ENCODE measurements around the gene ZFAND4.
"Not testable (repeated sequence)": the region's sequence is repeated elsewhere in the genome, so short reads cannot be mapped to it uniquely, and the experiment has no call there.

ZFAND4 gene

GRCh38 chr10:45594276-45595157 is 78.1 kb downstream of the ZFAND4 start:
- peak; percentile 92 for DNase-seq
- in situ Hi-C loops (cut with MboI; ENCODE audit: low pct_unique_long_range_greater_than_20kb, low sequenced_read_pairs): no loop called here

DNA sequence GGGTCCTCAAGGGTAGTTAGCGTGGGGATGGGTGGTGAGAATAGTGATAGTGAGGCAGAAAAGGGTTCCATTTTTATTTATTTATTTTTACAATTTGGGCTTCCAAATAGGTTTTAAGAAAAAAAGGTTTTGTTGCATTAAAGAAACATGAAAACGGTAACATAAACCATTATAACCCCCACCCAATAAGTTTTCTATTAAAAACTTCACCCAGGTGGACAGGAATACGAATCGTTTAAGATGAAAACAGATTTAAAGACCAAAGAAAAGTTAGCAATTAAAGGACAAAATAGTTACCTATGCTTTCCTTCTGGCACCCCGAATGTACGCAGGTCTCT is 78.7 kb downstream of the ZFAND4 start:
- DNase-seq: no peak
- in situ Hi-C loops (cut with MboI; ENCODE audit: low pct_unique_long_range_greater_than_20kb, low sequenced_read_pairs): no loop called here

DNA sequence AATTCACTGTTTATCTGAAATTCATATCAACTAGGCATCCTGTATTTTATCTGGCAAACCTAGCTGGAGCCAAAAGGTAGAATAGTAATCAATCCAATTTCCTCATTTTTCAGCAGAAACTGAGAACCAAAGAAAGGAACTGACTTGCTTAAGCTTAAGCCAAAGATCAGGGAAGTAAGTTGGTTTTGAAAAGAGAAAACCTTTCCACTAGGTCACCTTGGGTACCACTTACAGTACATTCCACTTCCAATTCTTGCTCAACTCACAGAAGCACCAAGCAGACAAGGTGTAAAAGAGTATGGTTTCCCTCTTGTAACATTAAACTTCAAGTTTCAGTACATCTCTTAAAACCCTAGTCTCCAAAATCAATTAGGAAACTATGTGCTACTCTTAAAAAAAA is 79.6 kb downstream of the ZFAND4 start:
- peak; percentile 48 for DNase-seq
- in situ Hi-C loops (cut with MboI; ENCODE audit: low pct_unique_long_range_greater_than_20kb, low sequenced_read_pairs): no loop called here

- in situ Hi-C loops (cut with MboI; ENCODE audit: low pct_unique_long_range_greater_than_20kb, low sequenced_read_pairs): no loop called here
- no peak for DNase-seq
Observed at GRCh38 chr10:45592432-45592831, 80.1 kb downstream of the ZFAND4 start.

DNA sequence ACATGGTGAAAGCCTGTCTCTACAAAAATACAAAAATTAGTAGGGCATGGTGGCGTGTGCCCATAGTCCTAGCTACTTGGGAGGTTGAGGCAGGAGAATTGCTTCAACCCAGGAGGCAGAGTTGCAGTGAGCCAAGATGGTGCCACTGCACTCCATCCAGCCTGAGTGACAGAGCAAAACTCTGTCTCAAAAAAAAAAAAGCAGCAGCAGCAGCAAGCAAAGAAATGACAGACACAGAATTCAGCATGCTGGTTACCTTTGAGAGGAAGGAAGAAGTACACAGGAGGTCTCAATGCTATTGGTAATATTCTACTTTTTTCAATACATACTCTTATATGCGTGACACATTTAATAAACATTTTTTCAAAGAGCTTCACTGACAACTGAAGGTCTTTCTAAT is 81.3 kb downstream of the ZFAND4 start:
- no peak for DNase-seq
- in situ Hi-C loops (cut with MboI; ENCODE audit: low pct_unique_long_range_greater_than_20kb, low sequenced_read_pairs): no loop called here

DNA sequence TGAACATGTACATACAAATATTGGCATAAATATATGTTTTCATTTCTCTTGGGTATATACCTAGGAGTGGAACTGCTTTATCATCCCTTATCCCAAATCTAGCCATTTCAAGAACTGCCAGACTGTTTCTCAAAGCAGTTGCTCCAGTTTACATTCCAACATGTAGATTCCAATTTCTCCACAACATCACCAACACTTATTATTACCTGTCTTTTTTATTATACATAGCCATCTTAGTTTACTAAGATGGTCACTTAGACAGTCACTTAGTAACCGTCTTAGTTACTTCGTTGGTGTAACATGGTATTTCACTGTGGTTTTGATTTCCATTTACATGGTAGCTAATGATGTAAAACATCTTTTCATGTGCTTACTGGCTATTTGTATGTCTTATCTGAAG is 82.7 kb downstream of the ZFAND4 start:
- in situ Hi-C loops (cut with MboI; ENCODE audit: low pct_unique_long_range_greater_than_20kb, low sequenced_read_pairs): no loop called here
- DNase-seq: no peak

- in situ Hi-C loops (cut with MboI; ENCODE audit: low pct_unique_long_range_greater_than_20kb, low sequenced_read_pairs): no loop called here
- no peak for DNase-seq
Observed at GRCh38 chr10:45589009-45589408, 83.6 kb downstream of the ZFAND4 start.

- DNase-seq: no peak
- in situ Hi-C loops (cut with MboI; ENCODE audit: low pct_unique_long_range_greater_than_20kb, low sequenced_read_pairs): no loop called here
Observed at GRCh38 chr10:45586028-45586824, 86.3 kb downstream of the ZFAND4 start.

- DNase-seq: no peak
- in situ Hi-C loops (cut with MboI; ENCODE audit: low pct_unique_long_range_greater_than_20kb, low sequenced_read_pairs): no loop called here
Observed at GRCh38 chr10:45585131-45585530, 87.4 kb downstream of the ZFAND4 start.

DNA sequence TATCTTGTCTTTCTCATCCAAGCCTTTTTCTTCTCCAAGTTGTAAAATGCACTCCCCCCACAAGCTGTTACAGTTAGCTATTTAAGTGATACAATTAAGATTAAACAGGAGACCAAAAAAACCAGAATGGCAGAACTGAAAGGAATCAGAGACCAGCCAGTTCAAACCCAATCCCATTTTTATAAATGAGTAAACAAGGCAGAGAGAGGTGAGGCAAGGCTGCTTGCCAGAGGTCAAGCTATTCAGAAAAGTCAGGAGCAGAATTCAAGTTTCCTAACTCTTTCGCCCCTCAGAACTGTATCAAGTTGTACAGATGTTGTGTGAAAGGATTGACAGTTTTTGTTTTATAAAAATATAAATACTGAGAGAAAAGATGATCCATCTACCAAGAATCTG is 90.2 kb downstream of the ZFAND4 start:
- in situ Hi-C loops (cut with MboI; ENCODE audit: low pct_unique_long_range_greater_than_20kb, low sequenced_read_pairs): no loop called here

DNA sequence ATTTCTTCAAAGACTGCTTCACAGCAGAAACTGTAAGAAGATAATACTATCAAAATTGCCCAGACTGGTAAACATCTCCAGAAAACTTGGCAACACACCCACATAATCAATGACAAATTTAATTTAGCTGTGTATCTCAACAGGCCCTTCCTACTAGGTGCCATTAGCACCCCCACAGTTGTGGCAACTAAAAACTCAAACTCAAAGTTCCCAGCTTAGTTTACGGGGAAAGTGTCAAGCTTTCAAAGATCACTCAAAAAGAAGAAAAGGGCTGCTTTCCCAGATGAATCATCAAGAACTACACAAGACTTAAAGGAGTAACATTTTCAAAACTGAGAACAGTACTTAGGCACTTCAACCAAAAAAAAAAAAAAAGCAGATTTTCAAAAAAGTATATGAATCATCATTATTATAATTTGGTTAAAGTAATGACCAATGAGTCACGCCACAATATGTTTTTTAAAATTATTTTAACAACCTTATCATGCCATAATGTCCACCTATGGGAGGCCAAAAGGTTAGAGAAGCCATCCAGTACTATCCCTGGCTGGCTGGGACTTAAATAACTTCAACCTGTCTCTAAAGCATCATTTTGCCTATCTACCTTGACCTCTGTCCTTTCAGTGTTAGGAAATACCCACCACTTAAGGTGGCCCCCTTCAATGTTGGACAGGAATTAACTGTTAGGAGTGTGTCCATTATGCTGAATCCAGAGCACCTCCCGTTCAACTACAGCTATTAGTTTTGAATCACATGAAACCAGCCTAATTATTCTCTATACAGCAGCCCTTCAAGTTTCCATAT is 90.8 kb downstream of the ZFAND4 start:
- DNase-seq: no peak
- in situ Hi-C loops (cut with MboI; ENCODE audit: low pct_unique_long_range_greater_than_20kb, low sequenced_read_pairs): no loop called here

More for the DNA sequence above, 90.2 kb downstream of the ZFAND4 start:
- DNase-seq: no peak

DNA sequence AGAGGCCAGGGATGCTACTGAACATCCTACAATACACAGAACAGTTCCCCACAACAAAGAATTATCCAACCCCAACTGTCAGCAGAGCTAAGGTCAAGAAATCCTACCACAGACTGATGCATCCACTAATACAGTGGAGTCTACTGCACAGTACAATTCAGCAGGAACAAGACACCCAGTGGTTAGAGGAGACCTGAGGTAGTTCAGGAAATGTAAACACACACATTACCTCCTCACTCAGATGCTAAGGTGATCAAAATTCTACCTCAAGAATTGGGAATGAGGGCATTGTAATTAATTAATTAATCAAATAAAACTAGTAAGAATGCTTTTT is 91.4 kb downstream of the ZFAND4 start:
- in situ Hi-C loops (cut with MboI; ENCODE audit: low pct_unique_long_range_greater_than_20kb, low sequenced_read_pairs): no loop called here
- DNase-seq: no peak

DNA sequence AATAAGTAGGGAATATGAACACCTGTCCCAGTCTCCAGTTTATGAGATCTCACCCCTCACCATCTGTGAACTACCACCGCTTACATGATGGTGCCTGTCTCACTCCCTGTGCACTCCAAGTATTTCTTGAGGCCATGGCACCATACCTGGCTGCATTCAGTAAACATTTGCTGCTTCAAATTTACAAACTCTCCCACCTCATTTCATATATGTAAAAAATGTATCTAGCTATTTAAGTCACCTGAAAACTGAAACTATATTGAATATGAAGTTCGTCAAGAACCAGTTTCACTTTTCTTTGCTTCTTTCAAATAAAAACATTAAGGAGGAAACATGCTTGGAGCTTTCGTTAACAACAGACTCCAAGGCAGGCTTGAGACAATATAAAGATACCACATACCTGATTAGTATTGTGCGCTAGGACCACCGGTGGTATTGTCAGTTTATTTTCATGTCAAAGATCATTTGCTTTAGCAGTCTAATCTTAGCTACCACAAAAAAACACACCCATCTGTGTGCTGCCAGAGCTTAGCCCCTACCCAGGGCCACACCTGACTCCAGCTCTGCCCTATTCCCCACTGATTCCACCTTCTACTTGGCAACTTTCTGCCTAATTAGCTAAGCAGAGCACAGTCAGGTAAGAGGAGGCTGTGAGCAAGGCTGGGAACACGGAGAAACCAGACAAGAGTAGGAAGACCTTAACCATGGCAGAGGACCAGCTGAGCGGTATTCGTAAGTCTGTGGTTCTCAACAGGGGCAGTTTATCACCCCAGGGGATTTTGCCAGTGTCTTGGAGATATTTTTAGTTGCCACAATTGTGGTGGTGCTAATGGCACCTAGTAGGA is 92.0 kb downstream of the ZFAND4 start:
- DNase-seq: no peak

DNA sequence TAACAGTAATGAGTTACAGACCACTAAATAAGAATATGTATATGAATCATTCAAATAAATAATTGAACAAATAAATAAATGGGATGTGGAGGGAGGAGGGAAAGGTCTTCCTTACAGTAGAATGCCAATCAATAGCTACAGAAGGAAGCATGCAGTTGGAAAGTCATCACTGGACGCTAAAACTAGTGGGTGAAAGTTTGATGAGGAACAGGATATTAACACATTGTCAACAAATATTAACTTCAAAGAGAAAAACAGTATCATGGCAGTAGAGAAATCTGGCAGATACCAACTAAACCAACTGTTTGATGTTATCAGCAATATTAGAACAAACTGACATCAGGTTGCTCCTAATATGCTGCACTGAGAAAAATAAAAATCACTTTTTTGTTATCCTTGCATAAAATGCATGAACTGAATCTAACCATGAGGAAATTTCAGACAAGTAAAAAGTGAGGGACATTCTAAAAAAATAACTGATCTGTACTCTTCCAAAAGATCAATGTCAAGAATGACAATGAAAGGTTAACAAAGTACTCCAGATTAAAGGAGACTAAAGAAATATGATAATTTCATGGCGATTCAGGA is 94.1 kb downstream of the ZFAND4 start:
- DNase-seq: no peak
- in situ Hi-C loops (cut with MboI; ENCODE audit: low pct_unique_long_range_greater_than_20kb, low sequenced_read_pairs): no loop called here

More for the DNA sequence above, 92.0 kb downstream of the ZFAND4 start:
- in situ Hi-C loops (cut with MboI; ENCODE audit: low pct_unique_long_range_greater_than_20kb, low sequenced_read_pairs): no loop called here

- DNase-seq: no peak
- in situ Hi-C loops (cut with MboI; ENCODE audit: low pct_unique_long_range_greater_than_20kb, low sequenced_read_pairs): no loop called here
Observed at GRCh38 chr10:45575966-45576597, 96.5 kb downstream of the ZFAND4 start.

GRCh38 chr10:45575032-45575761 is 97.4 kb downstream of the ZFAND4 start:
- DNase-seq; in situ Hi-C loops (cut with MboI; ENCODE audit: low pct_unique_long_range_greater_than_20kb, low sequenced_read_pairs): not testable (repeated sequence)

DNA sequence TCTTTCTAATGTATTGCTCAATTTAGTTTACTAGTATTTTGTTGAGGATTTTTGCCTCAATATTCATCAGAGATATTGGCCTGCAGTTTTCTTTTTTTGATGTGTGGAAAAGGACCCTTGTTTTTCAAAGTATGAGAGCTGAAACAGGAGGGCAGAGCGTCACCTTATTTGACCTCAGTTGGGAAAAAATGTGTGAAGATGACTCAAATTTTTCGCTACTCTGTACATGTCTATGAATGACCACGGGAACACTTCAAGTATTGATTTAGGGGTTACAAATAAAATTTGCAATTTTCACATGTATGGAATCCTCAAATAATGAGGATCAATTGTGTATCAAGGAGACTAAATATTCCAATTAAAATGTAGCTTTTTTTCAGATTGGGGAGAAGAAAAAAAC is 103.1 kb downstream of the ZFAND4 start:
- in situ Hi-C loops (cut with MboI; ENCODE audit: low pct_unique_long_range_greater_than_20kb, low sequenced_read_pairs): no loop called here
- no peak for DNase-seq

GRCh38 chr10:45566415-45566814 is 106.2 kb downstream of the ZFAND4 start:
- DNase-seq: no peak
- in situ Hi-C loops (cut with MboI; ENCODE audit: low pct_unique_long_range_greater_than_20kb, low sequenced_read_pairs): no loop called here

All from KBM-7 (cell line).